Mucosa of gallbladder (tissue), 1 donor: ENCODE data around the gene KAT6B. TPM values are rescaled to one million over a fixed set of nuclear protein-coding genes. Genes with fewer than 3 reads are reported as not detected.
"Not testable (repeated sequence)": the region's sequence is repeated elsewhere in the genome, so short reads cannot be mapped to it uniquely, and the experiment has no call there.

Experiments used
- DNase-seq: peaks from one replicate; pipeline ENCODE4 v3.0.0-alpha.2; 2020; ENCODE audit warnings: low spot score
- total RNA-seq: library from RNA; stranded (reverse); gene quantifications from one replicate; pipeline ENCODE4 v1.2.1, GENCODE V29; 2021
- donor health status: DM: no; HTN: no; CAD: no.

Gene KAT6B
- 33.0 TPM for total RNA-seq

DNA sequence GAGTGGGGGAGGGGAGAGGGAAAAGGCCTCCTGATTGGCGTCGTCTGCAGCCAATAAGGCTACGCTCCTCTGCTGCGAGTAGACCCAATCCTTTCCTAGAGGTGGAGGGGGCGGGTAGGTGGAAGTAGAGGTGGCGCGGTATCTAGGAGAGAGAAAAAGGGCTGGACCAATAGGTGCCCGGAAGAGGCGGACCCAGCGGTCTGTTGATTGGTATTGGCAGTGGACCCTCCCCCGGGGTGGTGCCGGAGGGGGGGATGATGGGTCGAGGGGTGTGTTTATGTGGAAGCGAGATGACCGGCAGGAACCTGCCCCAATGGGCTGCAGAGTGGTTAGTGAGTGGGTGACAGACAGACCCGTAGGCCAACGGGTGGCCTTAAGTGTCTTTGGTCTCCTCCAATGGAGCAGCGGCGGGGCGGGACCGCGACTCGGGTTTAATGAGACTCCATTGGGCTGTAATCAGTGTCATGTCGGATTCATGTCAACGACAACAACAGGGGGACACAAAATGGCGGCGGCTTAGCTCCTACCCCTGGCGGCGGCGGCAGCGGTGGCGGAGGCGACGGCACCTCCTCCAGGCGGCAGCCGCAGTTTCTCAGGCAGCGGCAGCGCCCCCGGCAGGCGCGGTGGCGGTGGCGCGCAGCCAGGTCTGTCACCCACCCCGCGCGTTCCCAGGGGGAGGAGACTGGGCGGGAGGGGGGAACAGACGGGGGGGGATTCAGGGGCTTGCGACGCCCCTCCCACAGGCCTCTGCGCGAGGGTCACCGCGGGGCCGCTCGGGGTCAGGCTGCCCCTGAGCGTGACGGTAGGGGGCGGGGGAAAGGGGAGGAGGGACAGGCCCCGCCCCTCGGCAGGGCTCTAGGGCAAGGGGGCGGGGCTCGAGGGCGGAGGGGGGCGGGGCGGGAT is at the start of gene KAT6B:
Gene KAT6B, plus strand, starts transcription at position 459 of the 903 bp plus-strand sequence. CDS start 16,258 bp downstream, outside the sequence.
- peak; percentile 100 for DNase-seq

DNA sequence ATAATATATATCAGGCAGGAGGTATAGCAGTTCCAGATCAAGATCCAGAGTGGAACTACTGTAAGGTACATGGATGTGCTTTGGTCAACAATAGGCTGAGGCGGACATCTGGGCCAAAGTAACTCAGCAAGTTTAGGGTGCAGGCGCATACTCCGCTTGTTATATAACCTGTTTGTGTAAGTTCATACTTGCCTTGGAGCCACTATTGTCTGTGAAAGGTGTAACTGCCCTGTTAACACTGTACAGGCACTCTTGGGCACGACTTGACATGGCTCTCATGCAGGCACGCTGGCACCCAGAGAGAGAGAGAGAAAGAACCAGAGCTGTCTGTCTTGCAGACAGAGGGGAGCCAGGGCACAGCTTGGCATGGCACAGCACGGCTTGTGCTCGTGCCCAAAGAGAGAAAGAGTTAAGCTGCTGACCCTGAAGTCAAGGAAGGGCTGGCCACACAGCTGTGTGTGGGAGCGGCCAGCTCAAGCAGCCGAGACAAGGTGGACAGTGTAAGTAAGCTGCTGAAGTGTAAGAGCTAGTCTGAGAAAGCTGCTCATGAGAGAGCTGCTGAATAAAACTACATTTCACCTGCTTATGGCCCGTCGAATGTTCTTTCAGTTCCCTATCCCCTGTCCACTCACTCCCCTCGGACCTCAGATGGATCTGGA is 47.8 kb upstream of the KAT6B start:
- DNase-seq, result no peak

DNA sequence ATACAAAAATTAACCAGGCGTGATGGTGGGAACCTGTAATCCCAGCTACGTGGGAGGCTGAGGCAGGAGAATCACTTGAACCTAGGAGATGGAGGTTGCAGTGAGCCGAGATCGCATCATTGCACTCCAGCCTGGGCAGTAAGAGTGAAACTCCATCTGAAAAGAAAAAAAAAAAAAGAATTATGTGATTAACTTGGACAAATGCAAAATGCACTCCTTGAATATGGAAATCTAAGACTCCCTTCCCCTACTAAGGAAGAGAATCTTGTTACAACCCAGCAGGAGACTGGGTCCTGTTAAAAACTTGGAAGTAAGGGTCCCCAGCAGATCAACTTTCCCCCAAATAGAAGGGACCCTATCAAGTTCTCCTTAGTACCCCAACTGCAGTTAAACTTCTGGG is 44.5 kb upstream of the KAT6B start:
- not testable (repeated sequence) for DNase-seq

DNA sequence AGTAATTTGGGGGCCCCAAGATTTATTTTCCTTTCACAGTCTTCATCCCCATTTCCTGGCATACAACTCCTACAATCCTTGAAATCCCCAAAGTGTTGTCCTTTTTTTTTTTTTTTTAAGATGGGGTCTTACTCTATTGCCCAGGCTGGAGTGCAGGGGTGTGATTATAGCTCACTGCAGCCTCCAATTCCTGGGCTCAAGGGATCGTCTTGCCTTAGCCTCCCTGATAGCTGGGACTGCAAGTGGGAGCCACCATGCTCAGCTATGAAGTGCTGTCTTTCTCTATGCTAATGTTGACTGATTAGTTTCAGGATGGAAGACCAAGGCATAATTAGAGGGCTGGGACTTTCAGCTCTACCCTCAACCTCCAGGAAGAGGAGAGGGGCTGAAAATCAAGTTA is 41.9 kb upstream of the KAT6B start:
- no peak for DNase-seq

DNA sequence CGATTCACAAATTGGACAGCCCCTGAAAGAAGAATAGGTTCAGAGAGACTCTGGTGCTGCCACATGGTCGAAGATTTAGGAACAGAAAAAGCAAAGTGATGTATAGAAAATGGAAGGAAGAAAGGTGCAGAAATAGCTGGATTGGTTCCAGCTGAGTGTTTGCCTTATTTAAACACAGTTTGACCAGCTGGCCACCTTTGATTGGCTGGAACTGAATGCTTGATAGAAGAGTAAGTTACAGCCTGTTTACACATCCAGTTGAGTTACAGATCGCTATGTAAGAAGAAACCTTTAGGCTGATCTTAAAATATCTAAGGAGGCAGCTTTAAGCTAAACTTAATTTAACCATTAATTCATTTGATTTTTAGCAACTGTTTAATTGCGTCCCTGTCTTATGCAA is 40.3 kb upstream of the KAT6B start:
- no peak for DNase-seq

DNA sequence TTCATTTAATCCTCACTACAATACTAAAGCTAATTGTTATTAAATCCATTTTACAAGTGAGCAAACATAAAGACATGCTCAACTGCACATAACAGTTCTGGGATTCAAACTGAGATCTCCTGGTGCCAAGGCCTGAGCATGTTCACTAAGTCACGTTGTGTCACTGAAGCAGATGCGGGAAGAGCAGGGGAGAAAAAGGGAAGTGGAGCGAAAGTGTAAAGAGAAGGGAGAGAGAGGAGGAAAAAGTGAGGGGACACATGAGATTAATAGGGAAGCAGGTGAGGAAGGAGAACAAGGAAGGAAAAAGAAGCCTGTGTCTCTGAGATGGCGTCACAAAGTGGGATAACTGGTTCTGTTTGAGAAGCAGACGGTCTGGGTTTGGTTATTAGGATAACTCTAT is 38.9 kb upstream of the KAT6B start:
- no peak for DNase-seq

DNA sequence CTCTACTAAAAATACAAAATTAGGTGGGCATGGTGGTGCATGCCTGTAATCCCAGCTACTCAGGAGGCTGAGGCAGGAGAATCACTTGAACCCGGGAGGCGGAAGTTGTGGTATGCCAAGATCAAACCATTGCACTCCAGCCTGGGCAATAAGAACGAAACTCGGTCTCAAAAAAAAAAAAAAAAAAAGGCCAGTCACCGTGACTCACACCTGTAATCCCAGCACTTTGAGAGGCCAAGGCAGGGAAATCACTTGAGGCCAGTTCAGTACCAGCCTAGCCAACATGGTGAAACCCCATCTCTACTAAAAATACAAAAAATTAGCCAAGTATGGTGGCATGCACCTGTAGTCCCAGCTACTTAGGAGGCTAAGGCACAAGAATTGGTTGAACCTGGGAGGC is 34.4 kb upstream of the KAT6B start:
- DNase-seq, result not testable (repeated sequence)

DNA sequence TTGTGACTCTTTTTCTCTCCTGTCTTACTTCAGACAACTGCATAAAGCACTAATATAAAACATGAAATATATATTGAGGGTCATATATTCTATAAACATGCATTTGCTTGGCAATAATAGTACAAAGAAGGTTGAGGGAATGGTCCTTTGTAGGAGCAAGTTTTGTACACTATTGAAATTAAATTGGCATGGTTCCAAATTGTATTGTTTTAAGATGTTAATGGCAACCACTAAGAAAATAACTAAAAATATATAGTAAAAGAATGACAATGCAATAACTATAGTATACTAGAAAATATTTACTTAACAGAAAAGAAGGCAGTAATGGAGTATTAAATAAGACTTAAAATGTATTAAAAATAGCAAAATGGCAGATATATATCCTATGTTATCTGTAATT is 33.7 kb upstream of the KAT6B start:
- DNase-seq, result no peak

DNA sequence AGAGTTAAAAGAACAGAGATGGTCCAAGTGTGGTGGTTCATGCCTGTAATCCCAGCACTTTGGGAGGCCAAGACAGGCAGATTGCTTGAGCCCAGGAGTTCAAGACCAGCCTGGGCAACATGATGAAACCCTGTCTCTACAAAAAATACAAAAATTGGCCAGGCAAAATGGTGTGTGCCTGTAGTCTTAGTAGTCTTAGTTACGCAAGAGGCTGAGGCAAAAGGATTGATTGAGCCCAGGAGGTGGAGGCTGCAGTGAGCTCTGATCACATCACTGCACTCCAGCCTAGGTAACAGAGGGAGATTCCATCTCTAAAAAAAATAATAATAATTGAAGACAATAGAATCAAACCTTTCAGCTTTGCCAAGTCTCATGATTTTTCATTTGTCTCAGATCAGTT is 33.2 kb upstream of the KAT6B start:
- not testable (repeated sequence) for DNase-seq

DNA sequence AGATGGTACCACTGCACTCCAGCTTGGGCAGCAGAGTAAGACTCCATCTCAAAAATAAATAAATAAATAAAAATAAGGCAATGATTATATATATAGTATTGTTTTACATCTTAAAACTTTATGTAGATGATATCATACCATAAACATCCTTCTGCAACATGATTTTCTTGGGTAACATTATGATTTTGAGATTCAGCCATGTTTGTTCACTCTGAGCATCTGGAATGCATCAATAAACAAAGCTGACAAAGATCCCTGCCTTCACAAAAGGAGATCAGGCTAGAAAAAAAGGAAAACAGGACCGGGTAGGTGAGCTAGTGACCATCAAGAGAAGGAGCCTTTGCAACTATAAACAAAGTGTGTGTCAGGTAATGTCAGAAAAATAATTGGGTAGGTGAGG is 31.9 kb upstream of the KAT6B start:
- DNase-seq, result no peak

DNA sequence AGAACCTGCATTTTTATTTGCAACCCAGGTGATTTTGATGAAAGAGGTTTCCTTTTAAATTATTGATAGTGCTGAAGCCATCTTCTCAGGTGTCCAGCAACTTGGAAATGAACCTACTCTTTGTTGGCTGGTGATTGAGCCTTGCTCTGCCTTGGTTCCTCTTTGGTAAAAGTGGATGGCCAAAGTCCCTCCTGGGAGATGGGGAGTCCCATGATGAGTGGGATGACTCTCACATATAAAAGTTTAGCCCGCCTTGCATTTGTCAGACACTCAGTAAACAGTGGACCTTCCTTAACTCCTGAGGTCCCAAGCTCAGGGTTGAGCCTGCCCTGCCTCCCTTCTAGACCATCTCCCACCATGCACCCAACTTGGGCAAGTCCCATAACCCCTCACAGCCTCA is 28.9 kb upstream of the KAT6B start:
- DNase-seq, result no peak

DNA sequence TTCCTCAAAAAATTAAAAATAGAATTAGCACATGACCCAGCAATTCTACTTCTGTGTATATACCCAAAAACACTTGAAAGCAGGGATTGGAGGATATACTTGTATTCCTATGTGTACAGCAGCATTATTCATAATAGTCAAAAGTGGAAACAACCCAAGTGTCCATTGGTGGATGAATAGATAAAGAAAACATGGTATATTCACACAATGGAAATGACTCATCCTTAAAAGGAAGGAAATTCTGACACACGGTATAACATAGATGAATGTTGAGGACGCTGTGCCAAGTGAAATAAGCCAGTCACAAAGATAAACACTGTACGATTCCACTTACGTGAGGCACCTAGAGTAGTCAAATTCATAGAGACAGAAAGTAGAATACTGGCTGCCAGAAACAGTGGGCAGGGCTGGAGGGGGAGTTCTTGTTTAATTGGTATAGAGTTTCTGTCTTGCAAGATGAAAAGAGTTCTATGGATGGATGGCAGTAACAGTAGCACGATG is 26.6 kb upstream of the KAT6B start:
- DNase-seq, result no peak

DNA sequence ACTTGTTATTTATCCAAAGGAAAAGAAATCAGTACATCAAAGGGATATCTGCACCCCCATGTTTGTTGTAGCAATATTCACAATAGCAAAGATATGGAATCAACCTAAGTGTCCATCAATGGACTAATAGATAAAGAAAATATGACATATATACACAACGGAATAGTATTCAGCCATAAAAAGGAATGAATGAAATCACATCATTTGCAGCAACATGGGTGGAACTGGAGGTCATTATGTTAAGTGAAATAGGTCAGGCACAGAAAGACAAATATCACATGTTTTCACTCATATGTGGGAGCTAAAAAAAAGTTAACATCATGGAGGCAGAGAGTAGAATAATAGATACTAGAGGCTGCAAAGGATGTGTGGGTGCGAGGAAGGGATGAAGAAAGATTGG is 25.0 kb upstream of the KAT6B start:
- DNase-seq, result no peak

DNA sequence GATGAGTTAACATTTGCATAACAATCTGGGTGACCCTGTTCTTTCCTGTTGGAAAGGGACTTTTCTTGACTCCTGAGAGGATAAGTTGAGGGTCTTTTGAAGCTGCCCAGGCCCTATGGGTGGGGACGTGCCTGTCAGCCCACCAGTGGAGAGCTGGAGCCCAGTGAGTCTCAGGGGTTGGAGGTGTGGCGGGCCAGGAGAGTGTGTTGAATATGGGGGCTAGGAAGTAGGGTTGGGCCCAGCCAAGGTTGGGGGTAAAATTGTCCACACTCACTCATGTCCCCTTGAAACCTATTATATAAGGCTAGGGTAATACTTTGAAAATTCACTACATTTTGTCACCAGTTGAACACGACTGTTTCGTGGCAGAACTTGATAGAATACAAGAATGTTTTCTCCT is 17.9 kb upstream of the KAT6B start:
- DNase-seq, result no peak

DNA sequence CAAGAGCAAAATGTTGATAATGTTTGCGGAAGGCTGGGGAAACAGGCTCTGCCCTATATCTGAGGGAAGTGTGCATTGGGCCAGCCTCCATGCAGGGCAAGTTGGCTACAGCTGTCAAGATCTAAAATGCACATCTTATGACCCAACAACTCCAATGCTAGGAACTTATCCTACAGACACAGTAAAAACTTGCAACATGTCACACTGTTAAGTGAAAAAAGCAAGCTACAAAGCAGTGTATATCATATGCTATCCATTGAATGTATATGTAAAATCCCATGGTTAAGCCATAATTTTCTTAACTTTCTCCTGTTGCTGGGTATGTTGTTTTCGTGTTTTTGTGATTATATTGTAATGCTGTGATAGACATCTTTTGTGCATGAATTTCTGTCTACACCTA is 16.3 kb upstream of the KAT6B start:
- no peak for DNase-seq

DNA sequence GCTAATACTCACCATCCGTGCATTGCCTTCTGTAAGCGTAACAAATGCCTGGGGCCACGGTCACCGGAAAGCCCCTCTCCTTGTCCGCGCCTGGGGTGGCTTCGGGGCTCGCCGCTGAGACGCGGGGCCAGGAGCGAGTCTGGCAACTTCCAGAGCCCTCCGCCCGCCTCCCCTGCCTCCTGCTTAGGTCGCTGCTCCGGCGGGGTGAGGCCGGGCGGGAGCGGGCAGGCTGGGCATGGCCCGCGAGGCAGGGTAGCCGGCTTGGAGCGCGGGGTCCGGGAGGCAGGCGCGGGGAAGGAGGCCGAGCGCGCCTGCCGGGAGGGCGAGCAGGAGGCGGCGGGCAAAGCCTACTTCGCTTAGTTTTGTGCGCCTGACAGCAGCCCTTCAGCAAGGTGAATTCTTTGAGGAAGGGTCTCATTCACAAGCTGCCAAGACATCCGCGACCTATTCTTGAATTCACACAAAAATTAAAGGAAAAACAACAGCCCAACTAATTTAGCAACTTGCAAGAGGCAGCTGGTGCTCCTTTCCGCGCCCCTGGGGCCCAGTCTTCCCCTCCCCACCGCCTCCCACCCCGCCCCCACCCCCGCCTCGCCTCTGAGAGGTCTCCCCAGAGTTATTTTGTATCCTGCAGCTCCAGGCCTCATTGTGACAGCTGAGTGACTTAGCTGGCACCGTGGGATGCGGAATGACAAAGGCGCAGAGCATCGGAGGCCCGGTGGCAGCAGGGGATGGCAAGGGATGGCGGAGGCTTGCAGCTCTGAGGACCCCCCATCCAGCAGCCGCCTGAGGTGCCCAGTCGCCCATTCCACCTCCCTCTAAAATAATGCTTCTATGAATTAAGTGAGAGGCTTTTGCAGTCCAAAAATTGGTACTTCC is 12.8 kb upstream of the KAT6B start:
- no peak for DNase-seq

DNA sequence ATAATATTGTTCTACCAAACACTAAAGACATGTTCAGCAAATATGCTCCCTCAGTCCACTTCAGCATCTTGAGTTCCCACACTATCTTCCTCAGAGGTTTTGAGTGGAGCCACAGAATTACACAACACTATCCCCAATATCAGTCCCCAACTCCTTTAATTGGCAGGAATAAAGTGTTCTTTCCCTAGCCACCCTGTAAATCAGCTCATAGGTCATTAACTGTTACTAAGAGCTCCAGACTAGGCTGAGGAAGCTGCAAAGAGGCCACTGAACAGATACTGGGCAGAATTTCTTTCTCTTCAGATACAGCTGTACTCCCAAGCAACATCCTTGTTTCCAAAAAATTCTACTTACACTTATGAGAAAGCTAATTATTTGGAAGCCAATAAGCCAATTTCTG is 11.6 kb upstream of the KAT6B start:
- DNase-seq, result no peak

DNA sequence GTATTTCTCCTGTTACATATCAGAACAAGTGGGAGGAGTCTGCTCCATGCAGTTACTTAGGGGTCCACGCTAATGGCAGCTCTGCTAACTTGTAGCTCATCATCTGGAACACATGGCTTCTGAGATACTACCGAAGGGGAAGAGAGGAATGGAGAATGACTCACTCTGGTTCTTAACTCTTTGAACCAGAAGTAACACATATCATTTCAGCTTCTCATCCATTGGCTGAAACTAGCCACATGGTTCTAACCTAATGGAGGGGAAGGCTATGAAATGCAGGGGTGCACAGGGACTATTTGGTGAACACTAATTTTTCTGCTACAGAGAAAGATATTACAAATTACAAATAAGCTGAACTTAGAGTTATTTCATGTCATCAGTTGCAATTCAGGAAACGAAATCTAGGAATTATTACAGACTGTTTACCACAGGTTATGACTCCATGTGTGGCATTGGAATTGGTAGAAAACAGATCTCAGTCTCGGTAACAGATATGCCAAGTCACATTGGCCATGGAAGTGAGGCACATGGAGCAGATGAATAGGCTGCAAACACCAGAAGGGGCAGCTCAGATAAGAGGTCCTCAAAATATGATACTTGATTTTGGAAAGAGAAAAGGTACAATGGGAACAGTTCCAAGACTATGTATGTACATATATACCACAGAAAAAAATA is 9.4 kb upstream of the KAT6B start:
- DNase-seq, result no peak

DNA sequence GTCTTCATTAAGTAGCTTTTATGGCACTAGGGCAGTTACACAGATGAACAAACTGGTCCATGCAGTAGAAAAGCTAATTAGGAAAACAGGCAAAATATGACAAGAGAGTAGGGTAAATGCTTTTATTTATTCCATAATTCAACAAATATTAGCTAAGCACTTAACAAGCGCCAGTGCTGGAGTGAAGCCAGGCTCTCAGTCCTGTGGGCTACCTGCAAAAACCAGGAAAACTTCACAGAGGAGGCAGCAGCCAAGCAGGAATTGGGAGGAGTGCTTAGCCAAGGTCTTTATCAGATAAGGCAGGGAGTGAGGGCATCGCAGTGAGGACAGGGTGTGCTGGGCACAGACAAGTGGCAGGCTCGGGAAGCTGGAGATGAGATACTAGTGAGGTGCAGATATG is 4.9 kb upstream of the KAT6B start:
- DNase-seq, result peak; percentile 36

DNA sequence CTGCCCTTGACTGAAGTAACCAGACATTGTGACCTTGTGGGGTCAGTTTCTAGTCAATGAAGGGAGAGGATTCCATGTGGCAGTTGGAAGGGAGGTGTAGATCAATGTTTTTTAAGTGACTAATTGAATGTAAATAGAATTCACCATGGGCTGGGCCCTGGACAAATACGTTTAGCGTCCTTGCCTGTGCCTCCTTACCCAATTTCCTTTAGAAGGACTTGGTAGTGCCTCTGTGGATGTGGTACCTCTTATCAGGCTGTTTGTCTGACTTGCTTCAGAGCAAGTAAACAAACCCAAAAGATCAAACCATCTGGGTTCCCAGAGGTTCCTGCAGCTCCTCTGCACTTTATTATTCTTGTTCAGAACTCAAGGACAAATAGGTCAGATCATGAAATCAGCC is 4.3 kb upstream of the KAT6B start:
- no peak for DNase-seq

DNA sequence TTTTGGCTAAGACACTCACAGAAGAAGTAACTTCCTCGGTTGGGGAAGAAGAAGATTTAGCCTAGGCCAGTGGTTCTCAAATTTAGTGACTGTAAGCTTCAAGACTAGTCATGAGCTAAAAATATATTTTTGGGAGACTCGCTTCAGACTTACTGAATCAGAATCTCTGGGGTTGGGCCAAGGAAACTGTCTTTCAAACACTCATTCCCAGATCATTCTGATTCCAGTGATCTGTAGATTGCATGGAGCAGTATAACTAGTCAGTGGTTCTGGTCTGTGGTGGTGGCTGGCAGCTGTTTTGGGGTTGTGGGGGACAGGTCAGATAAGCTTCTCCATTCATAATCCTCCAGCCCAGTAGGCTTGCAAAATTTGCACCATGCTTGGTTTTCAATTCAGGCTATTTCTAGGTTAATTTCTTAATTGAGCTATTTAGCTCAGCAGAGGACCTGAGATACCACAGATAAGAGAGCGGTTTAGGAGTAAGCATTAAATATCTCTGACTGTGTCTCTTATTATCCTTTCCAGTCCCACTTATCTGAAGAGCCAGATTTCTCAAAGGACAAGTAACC is 3.8 kb upstream of the KAT6B start:
- DNase-seq, result no peak
